ENCODE data around the gene LMNB1. TPM values are rescaled to one million over a fixed set of nuclear protein-coding genes. Genes with fewer than 3 reads are reported as not detected.
"Not testable (repeated sequence)": the region's sequence is repeated elsewhere in the genome, so short reads cannot be mapped to it uniquely, and the experiment has no call there.

LMNB1 gene
- total RNA-seq, 4 donors from 2014 or later: 13.7 to 61.5 (median 39.2) TPM

DNA sequence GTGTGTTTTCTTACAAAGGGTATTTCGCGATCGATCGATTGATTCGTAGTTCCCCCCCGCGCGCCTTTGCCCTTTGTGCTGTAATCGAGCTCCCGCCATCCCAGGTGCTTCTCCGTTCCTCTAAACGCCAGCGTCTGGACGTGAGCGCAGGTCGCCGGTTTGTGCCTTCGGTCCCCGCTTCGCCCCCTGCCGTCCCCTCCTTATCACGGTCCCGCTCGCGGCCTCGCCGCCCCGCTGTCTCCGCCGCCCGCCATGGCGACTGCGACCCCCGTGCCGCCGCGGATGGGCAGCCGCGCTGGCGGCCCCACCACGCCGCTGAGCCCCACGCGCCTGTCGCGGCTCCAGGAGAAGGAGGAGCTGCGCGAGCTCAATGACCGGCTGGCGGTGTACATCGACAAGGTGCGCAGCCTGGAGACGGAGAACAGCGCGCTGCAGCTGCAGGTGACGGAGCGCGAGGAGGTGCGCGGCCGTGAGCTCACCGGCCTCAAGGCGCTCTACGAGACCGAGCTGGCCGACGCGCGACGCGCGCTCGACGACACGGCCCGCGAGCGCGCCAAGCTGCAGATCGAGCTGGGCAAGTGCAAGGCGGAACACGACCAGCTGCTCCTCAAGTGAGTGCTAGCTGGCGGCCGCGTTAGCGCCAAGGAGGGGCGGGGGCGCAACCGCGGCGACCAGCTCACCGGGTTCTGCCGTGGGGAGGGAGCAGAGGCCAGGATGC, 480 bp downstream of the LMNB1 start:
- DNase-seq: no peak
- 0% methylated on average over 3 to 39 of the region's 93 CpGs for WGBS, 2 donors
- Histone ChIP-seq H3K9me3 (no peaks in the 10 kb centered on the region), H3K4me1 (peaks cover 0 to 34% (median 3%) of the 10 kb centered on the region in 3 donors), H3K27me3 (no peaks in the 10 kb centered on the region), H3K36me3 (no peaks in the 10 kb centered on the region), H3K4me3 (peak overlapping the region; percentile 73 to 92 (median 86)), H3K27ac (peak overlapping the region; percentile 87 to 98 (median 94))
- intact Hi-C loops (cut with DNase I): no loop called here
- TF ChIP-seq POLR2A (IDR thresholded peaks at IDR 0.05): no peak
- TF ChIP-seq, protein P1, sequence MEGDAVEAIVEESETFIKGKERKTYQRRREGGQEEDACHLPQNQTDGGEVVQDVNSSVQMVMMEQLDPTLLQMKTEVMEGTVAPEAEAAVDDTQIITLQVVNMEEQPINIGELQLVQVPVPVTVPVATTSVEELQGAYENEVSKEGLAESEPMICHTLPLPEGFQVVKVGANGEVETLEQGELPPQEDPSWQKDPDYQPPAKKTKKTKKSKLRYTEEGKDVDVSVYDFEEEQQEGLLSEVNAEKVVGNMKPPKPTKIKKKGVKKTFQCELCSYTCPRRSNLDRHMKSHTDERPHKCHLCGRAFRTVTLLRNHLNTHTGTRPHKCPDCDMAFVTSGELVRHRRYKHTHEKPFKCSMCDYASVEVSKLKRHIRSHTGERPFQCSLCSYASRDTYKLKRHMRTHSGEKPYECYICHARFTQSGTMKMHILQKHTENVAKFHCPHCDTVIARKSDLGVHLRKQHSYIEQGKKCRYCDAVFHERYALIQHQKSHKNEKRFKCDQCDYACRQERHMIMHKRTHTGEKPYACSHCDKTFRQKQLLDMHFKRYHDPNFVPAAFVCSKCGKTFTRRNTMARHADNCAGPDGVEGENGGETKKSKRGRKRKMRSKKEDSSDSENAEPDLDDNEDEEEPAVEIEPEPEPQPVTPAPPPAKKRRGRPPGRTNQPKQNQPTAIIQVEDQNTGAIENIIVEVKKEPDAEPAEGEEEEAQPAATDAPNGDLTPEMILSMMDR (IDR thresholded peaks at IDR 0.05): peak in 2 of 6 experiments; percentile 6 to 22

DNA sequence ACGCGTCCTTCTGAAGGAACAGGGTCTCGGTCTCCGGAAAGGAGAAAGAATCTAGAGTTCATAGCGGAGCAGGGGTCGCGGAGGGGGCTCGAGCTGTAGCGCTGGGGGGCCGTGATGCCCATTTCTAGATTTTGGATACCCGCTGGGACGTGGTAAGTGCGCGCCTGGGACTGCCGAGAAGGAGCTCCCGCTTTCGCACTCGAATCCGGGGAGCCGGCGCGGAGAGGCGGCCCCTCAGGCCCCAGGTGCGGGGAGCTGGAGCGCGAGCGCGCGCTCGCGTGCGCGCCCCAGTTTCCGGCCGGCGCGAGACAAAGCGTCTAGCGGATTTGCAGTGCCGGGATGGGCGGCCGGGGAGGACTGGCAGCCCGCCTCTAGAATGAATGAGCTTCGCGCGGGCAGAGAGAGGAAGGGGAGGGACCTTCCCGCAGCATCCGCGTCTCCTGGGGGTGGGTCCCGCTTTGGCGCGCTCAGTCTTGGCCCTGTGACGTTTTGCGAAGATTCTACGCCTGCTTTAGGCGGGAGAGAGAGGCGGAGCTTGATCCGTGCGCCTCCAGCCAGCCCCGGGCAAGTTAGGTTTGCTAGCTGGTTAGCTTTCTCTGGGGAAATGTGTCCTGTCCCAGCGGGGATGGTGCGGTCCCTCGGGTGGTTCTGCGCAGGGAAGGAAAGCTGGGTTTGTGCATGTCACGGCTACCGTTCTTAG, 1.2 kb downstream of the LMNB1 start:
- Histone ChIP-seq H3K27ac (peak overlapping the region; percentile 87 to 98 (median 94)), H3K9me3 (no peaks in the 10 kb centered on the region), H3K36me3 (no peaks in the 10 kb centered on the region), H3K27me3 (no peaks in the 10 kb centered on the region), H3K4me3 (peak overlapping the region; percentile 73 to 92 (median 86)), H3K4me1 (peaks cover 0 to 34% (median 3%) of the 10 kb centered on the region in 3 donors)
- DNase-seq: peak; percentile 75
- TF ChIP-seq POLR2A (IDR thresholded peaks at IDR 0.05): peak in 2 of 4 donors; percentile 31 to 79
- TF ChIP-seq, protein P1 (IDR thresholded peaks at IDR 0.05): peak in 1 of 6 experiments; percentile 8
- intact Hi-C loops (cut with DNase I): no loop called here
- 0% methylated on average over 1 to 6 of the region's 66 CpGs for WGBS, 2 donors

GRCh38 chr5:126778675-126779403, 1.9 kb downstream of the LMNB1 start:
- peak overlapping the region; percentile 87 to 98 (median 94) for H3K27ac ChIP-seq
- no peaks in the 10 kb centered on the region for H3K27me3 ChIP-seq
- DNase-seq: no peak
- no peaks in the 10 kb centered on the region for H3K9me3 ChIP-seq
- intact Hi-C loops (cut with DNase I): no loop called here
- TF ChIP-seq, protein P1 (IDR thresholded peaks at IDR 0.05): no peak
- TF ChIP-seq POLR2A (IDR thresholded peaks at IDR 0.05): no peak
- H3K36me3 ChIP-seq: no peaks in the 10 kb centered on the region
- peaks cover 0 to 34% (median 3%) of the 10 kb centered on the region in 3 donors for H3K4me1 ChIP-seq
- peak overlapping the region; percentile 73 to 92 (median 86) for H3K4me3 ChIP-seq
- 13 to 14% methylated on average over 12 to 15 of the region's 17 CpGs for WGBS, 2 donors

DNA sequence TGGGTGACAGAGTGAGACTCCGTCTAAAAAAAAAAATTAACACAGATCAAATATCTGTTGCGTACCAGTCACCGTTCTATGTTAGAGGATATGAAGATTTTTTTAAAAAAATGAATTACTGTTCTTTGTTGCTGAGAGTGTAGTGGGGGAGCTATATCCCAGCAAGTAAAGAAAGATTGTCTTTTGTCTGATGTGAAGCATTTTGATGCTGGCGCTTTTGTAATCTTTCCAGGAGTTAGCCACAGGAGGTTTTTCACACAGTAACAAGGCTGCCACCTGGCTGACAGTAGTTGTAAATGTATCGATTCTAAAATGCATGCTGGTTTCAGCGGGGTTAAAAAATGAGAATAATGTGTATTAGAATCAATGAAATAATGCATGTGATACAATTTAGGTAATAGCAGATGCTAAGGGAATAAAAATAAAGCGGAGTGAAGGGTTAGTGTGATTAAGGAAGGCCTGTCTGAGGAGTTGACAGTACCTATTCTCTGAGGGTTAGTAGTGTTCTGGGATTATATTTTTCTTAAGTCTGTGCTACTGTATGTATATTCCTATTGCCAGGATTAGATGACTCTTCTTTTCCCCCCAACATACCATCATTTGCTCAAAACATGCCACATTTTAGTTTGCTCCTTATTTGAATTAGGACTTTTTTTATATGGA, 3.4 kb downstream of the LMNB1 start:
- Histone ChIP-seq H3K27me3 (no peaks in the 10 kb centered on the region), H3K36me3 (no peaks in the 10 kb centered on the region), H3K4me1 (peaks cover 0 to 34% (median 3%) of the 10 kb centered on the region in 3 donors), H3K9me3 (no peaks in the 10 kb centered on the region), H3K27ac (no peak overlapping the region), H3K4me3 (no peak overlapping the region)
- no peak for TF ChIP-seq POLR2A (IDR thresholded peaks at IDR 0.05)
- TF ChIP-seq, protein P1 (IDR thresholded peaks at IDR 0.05): peak; percentile 55 to 75 (median 68)
- intact Hi-C loops (cut with DNase I): loop anchor here (5.0 kb wide), 1 partner anchor 103 kb away; no protein-coding TSS in a partner anchor
- 21 to 26% methylated on average over 7 of the region's 7 CpGs for WGBS, 2 donors
- no peak for DNase-seq

GRCh38 chr5:126788409-126788808, 11.5 kb downstream of the LMNB1 start:
- intact Hi-C loops (cut with DNase I): not testable (repeated sequence)

More at GRCh38 chr5:126788409-126788808, 11.5 kb downstream of the LMNB1 start:
- H3K27ac ChIP-seq, H3K9me3 ChIP-seq, H3K4me1 ChIP-seq, DNase-seq, H3K27me3 ChIP-seq, H3K36me3 ChIP-seq, H3K4me3 ChIP-seq: not testable (repeated sequence)
- WGBS, 2 donors: 85 to 92% methylated on average over 7 of the region's 7 CpGs
